LNCAP (cell line): ENCODE measurements around the gene VSTM2L.

Experiments
- TF ChIP-seq, protein P1 (sequence below): fragments of 450-650 bp; IDR thresholded peaks from 2 replicates; pipeline ENCODE4 v1.5.1; 2017; ENCODE audit warnings: mild to moderate bottlenecking

VSTM2L gene, protein sequence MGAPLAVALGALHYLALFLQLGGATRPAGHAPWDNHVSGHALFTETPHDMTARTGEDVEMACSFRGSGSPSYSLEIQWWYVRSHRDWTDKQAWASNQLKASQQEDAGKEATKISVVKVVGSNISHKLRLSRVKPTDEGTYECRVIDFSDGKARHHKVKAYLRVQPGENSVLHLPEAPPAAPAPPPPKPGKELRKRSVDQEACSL

DNA sequence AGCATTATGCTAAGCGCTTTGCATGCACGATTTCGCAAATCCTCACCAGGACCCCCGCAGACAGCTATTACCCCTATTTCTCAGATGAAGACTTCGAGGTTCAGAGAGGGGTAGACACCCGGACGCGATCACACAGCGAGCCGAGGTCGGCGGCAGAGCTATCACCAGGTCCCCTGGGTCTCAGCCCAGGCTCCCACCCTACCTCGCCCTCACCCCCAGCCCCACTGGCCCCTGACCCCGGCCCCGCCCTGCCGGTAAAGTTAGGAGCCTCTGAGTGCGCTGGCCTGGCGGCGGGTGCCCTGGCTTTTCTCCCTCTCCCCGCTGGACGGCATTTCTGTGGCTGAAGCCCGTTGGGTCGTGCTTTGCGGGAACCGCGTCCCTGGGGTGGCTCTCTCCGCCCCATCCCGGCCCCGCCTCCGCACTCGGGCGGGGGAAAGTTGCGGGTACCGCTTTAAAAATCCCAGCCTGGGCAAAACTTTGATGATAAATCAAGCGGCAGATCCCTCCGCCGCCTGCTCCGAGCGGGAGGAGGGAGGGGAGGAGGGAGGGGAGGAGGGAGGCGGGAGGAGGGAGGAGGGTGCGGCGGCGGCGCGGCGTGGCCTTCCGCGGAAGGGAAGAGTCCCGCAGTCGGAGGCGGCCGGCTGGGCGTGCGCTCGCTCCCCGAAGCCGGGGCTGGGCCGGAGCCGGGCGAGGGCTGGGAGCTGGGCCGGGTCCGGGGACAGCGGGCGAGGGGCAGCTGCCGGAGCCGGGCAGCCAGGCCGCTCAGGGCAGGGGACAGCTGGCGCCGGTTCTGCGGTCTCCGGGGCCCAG lies at the start of gene VSTM2L:
VSTM2L (plus strand) TSS at position 624 of the 810 bp plus-strand sequence. CDS start 224 bp downstream, outside the sequence.
- TF ChIP-seq, protein P1, sequence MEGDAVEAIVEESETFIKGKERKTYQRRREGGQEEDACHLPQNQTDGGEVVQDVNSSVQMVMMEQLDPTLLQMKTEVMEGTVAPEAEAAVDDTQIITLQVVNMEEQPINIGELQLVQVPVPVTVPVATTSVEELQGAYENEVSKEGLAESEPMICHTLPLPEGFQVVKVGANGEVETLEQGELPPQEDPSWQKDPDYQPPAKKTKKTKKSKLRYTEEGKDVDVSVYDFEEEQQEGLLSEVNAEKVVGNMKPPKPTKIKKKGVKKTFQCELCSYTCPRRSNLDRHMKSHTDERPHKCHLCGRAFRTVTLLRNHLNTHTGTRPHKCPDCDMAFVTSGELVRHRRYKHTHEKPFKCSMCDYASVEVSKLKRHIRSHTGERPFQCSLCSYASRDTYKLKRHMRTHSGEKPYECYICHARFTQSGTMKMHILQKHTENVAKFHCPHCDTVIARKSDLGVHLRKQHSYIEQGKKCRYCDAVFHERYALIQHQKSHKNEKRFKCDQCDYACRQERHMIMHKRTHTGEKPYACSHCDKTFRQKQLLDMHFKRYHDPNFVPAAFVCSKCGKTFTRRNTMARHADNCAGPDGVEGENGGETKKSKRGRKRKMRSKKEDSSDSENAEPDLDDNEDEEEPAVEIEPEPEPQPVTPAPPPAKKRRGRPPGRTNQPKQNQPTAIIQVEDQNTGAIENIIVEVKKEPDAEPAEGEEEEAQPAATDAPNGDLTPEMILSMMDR: no peak

DNA sequence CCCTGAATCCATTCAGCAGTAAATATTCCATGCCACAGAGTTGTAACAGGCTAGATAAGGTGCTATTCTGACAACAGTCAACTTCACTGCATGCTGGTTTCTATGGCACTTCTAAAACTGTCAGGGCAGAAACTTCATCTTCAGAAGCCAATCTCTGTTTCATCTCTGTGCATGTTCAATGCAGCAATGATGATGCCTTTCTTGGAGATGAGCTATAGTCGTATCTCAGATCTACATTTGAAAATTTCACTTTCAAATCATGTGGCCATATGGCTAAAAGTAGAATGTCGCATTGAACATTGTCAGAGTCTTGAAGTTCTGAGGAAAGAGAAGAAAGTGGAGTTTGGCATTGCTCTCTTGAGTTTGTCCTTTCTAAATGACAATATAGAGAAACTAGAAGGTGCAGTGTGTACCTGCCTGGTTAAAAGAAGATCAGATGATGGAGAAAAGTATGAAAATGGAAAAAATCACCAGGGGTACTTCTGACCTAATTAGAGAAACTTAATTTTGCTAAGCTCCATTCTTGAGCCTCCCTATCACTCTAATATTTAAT lies 49.0 kb upstream of the VSTM2L start:
- TF ChIP-seq, protein P1: no peak

DNA sequence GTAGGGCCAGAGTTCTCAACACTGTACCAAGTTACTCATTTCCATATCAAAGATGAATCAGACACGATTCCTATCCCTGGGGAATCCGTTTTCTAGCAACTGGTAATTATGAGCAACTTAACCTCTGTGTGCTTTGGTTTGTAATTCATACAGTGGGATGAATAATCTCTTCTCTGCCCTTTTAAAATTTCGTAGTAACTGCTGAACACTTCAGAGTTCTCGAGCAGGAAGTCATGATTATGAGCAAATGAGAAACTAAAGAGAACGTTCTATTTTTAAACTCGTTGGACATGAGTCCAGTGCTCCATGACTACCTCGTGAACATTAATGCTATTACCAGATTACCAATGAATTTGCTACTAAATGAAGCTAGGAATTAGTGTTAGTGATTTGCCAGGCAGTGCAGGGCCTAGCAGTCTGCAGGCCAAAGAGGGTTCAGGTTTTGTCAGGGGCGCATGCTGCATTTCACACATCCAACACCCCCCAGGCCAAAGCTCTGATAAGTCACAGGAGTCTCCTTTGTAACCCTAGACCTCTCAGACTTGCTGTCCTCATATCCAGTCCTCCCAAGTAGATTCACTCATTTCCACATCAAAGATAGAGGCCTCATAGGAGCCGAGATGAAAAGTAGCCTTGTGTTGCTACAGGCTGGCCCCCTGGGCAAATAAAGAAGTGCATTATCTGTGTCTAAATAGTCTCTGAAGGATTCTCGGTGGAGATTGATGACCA lies 45.8 kb upstream of the VSTM2L start:
- TF ChIP-seq, protein P1: no peak

DNA sequence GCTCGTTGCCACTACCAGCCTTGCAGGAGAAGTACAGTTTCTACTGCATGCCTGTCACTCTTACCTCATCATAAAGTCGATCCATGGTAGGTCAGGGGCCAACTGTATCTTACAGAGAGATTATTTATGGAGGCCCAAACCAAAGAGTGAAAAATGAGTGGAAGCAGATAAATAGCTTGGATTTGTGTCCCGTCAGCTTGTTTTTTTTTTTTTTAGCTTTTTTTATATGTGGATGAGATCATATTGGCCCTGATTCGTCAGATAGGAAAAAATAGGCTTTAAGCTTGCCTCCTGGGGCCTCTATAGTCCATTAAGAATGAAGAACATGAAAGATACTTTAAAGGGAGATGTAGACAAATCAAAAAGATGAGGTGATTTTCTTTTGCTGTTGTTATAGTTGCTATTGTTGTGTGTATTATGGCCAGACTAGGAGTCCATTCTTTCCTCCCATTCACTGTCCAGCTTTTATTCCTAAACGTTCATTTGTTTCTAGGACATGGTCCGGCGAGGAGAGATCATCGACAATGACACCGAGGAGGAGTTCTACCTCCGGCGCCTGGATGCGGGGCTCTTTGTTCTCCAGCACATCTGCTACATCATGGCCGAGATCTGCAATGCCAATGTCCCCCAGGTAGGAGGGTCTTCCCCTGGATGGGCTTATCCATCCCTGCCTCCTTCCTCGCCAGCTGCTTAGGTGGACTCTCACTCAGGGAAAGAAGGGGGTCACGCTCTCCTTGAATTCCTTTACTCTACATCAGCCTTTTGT lies 43.3 kb upstream of the VSTM2L start:
- TF ChIP-seq, protein P1: no peak

DNA sequence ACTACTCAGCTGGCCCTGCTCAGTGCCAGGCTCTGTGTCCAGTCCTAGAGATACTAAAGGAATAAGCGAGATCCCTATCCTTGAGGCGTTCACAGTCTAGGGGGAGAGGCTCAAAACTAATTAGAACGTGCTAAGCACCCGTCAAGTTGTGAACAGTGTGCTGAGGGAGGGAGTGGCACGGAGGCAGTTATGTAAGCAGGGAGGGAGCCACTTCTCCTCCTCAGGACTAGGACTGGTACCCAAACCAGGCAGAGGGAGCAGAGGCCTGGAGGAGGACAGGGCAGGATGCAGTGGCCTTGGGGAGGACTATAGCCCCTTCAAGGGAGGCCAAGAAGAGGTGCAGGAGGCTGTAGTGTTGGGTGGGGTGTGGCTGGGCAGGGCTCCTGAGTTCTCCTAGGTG lies 39.6 kb upstream of the VSTM2L start:
- TF ChIP-seq, protein P1: no peak

DNA sequence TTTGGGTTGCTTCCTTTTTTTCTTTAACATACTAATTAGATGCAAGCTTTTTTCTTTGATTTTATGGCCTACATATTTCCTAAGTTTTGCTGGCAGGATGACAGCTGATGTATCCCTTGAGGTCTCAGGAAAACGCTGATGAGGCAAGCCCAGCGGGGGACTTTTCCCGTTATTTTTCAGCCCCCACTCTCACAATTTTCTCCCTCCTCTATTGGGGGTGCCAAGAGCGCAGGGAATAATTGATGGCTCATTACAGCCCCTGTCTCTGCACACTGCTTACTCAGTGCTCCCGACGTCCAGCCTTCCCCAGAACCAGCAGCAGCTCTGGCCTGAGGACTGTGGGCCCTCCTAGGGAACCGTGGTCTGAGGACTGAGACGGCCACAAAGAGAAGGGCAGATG lies 38.6 kb upstream of the VSTM2L start:
- TF ChIP-seq, protein P1: no peak

DNA sequence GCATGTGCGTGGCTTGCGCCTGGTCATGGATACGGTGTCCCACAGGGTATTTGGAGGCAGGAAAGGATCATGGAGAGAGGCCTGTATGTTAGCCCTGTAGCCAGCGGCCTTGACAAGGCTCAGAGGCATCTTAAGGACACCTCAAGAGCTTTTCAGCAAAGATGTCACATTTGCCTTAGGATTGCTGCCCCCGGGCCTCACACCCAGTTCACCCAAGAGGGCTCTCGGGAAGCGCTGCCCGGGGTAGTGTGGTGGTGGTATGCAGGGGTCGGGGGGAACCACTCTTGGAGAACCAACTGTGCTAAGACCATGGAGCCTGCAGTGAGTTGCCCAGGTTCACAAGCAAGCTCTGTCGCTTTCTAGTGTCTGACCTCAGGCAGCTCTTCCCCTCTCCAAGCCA lies 36.9 kb upstream of the VSTM2L start:
- TF ChIP-seq, protein P1: no peak
